ENCODE results near the gene SART3. TPM values are rescaled to one million over a fixed set of nuclear protein-coding genes. Genes with fewer than 3 reads are reported as not detected.

SART3 gene
- total RNA-seq, 1 donor from 2014 or later: 68.0 TPM

DNA sequence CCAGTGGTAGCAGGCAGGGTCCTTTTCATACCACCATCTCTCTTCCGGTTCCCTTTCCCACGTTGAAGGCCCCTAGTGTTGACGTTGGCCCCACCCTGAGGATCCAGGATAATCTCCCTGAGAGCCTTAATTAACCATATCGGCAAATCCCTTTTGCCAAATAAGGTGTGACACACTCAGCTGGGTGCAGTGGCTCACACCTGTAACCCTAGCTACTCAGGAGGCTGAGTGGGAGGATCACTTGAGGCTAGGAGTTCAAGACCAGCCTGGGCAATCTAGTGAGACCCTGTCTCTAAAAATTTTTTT lies 39.7 kb upstream of the SART3 start:
- no peak overlapping the region for H3K4me3 ChIP-seq (ENCODE audit: low read depth, low read length)
- TF ChIP-seq, protein P1, sequence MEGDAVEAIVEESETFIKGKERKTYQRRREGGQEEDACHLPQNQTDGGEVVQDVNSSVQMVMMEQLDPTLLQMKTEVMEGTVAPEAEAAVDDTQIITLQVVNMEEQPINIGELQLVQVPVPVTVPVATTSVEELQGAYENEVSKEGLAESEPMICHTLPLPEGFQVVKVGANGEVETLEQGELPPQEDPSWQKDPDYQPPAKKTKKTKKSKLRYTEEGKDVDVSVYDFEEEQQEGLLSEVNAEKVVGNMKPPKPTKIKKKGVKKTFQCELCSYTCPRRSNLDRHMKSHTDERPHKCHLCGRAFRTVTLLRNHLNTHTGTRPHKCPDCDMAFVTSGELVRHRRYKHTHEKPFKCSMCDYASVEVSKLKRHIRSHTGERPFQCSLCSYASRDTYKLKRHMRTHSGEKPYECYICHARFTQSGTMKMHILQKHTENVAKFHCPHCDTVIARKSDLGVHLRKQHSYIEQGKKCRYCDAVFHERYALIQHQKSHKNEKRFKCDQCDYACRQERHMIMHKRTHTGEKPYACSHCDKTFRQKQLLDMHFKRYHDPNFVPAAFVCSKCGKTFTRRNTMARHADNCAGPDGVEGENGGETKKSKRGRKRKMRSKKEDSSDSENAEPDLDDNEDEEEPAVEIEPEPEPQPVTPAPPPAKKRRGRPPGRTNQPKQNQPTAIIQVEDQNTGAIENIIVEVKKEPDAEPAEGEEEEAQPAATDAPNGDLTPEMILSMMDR (conservative IDR thresholded peaks at IDR 0.05; ENCODE audit: low read depth, low read length): no peak
- no peak for DNase-seq (ENCODE audit: low read depth)

DNA sequence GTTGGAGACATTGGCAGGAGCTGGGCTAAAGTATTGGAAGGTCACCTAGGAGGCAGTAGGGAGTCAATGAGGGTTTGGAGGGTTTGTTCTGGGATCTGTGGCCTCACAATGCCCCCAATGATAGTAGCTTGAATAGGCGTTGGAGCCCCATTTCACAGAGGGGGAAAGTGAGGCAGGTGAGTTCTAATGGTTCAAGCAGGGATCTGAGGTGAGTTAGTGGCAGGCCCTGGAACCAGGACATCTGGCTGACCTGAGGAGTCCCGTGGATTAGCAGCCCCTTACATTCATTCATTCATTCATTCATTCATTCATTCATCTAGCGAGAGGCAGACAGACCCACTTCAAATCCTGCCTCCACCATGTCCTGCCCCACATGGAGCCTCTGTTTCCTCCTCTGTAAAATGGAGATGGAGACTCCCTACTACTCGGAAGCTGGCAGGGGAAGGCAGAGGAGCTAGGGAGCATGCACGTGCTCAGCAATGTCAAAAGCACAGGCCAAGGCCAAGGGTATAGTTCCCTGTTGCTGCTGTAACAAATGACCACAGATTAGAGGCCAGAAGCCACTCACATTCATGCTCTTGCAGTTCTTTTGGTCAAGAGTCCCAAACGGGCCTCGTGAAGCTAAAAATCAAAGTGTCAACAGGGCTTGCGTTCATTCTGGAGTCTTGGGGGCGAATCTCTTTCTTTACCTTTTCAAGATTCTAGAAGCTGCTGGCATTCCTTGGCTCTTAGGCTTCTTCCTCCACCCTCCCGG lies 39.2 kb upstream of the SART3 start:
- DNase-seq (ENCODE audit: low read depth): no peak
- no peak overlapping the region for H3K4me3 ChIP-seq (ENCODE audit: low read depth, low read length)
- TF ChIP-seq, protein P1 (conservative IDR thresholded peaks at IDR 0.05; ENCODE audit: low read depth, low read length): no peak

DNA sequence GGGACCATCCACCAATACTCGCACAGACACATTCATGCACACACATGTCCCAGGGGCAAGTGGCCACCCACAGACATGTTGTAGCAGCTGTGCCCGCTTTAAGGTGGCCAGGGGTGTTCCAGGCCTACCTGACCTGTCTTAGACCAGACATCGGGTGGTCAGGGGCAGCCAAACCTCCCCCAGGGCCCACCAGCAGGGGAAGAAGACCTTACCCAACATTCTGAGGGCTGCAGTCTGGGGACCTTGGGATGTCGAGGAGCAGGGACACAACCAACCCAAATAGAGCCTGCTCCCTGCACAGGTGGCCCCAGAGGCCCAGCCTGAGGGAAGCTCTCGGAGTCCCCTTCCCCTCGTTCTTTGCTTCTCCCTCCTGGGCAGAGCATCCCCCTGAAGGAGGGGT lies 38.6 kb upstream of the SART3 start:
- TF ChIP-seq, protein P1 (conservative IDR thresholded peaks at IDR 0.05; ENCODE audit: low read depth, low read length): no peak
- no peak overlapping the region for H3K4me3 ChIP-seq (ENCODE audit: low read depth, low read length)

DNA sequence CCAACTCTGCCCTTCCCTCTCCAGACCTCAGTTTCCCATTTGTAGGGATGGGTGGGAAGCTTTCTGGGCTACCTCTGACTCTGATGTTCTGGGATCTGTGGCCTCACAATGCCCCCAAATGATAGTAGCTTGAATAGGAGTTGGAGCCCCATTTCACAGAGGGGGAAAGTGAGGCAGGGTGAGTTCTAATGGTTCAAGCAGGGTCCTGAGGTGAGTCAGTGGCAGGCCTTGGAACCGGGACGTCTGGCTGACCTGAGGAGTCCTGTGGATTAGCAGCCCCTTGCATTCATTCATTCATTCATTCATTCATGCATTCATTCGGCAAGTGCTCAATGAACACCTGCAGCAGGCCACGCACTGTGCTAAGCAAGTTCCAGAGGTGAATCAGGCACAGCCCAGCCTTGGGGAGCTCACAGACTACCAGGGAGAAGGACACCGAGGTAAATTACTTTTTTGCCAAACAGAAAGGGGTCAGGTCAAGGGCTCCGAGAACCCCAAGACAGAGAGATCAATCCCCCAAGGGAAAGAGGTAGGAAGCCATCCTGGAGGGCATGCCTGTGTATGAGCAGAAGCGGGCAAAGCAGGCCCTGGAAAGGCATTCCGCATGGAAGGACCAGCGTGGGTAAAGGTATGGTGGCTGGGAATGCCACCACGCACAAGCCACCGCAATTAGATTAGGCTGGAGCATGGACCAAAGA lies 37.7 kb upstream of the SART3 start:
- TF ChIP-seq, protein P1 (conservative IDR thresholded peaks at IDR 0.05; ENCODE audit: low read depth, low read length): no peak
- DNase-seq (ENCODE audit: low read depth): no peak
- H3K4me3 ChIP-seq (ENCODE audit: low read depth, low read length): no peak overlapping the region

More for the DNA sequence above, 38.6 kb upstream of the SART3 start:
- no peak for DNase-seq (ENCODE audit: low read depth)

DNA sequence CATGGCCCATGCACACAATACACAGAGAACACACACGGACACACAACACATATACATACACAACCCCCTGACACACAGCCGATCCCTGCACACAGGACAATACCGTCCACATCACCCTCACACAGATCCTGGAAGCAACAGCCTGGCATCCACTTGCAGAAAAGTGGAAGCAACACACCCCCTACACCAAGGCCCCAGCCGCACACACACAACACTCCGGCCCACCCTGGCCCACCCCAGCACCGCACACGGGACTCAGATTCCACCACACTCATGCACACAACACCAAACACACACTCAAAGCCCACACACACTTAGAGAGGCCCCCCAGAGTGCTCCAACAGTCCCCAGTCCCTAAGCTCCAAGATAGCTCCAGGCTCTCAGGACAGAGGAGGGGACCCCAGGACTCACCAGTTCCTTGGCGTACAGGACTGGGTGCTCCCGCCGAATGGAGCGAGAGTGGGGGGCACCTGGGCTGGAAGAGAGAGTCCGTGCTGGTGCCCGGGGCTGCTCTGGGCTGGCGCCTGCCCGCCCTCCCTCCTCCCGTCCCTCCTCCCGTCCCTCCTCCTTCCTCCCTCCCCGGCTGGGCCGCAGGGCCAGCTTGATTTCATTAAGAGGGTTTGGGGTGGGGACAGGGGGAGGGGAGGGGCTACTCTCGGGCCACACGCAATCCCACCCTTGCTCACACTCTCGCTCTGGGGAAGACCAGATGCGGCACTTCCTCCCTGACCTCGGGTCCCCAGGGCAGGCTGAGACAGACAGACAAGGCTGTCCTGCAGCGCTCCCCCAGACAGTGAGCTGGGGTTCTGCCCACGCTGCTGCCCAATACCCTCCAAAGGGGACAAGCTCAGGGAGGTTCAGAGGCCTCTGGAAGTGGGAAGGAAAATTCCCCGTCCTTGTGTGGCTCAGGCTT lies 36.8 kb upstream of the SART3 start, which contains the start of gene TMEM119:
TSS of gene TMEM119 (minus strand) at position 526 of the 913 bp plus-strand sequence. CDS start 5,701 bp downstream, outside the sequence.
- H3K4me3 ChIP-seq (ENCODE audit: low read depth, low read length): no peak within 1 kb of the TSS
- TF ChIP-seq, protein P1 (conservative IDR thresholded peaks at IDR 0.05; ENCODE audit: low read depth, low read length): no peak
- no peak for DNase-seq (ENCODE audit: low read depth)

DNA sequence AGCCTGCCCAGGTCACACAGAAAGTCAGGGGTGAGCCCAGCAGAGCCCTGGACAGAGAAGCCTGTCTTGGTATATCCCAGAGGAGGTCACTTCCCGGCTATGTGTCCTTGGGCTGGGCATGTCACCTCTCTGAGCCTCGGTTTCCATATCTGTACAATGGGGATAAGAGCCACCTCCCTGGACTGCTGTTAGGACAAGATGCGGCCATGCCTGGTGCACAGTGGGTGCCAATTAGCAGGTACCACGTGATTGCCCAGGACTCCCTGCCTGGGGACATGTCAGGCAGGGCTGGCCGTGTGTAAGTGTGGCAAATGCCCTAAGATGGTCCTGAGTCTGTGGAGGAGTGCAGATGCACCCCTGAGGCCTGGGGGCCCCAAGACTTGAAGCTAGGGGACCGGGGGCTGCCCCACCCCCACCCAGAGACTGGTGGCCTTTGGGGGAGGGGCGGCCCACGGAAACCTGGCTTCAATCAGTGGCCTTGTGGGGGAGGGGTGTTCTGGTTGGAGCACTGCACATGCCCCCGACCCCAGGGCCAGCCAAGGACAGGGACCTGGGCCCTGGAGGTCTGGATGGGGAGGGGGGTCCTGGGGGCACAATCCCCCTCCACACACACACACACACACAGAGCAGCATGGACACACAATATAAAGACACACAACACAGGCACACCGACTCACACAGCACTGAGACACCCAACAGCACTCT lies 36.0 kb upstream of the SART3 start:
- no peak for DNase-seq (ENCODE audit: low read depth)
- TF ChIP-seq, protein P1 (conservative IDR thresholded peaks at IDR 0.05; ENCODE audit: low read depth, low read length): no peak
- H3K4me3 ChIP-seq (ENCODE audit: low read depth, low read length): no peak overlapping the region
